OCI-LY1 (cell line): ENCODE measurements around the gene NRG2.

Experiments used
- CTCF ChIP-seq: fragments of 200-600 bp; sonication (generic), shearing (Covaris generic); IDR thresholded peaks from 2 replicates; pipeline ENCODE4 v1.5.1; 2017; ENCODE audit warnings: mild to moderate bottlenecking, antibody characterized with exemption, low read length, moderate library complexity, mixed read lengths
- EZH2 ChIP-seq: fragments of 200-600 bp; sonication (generic), shearing (Covaris generic); IDR thresholded peaks from 2 replicates; pipeline ENCODE4 v1.8.0; 2017; ENCODE audit warnings: borderline replicate concordance, mixed run types, mild to moderate bottlenecking, antibody characterized with exemption, low read length, moderate library complexity, mixed read lengths

- TF ChIP-seq CTCF, result no peak
- TF ChIP-seq EZH2, result no peak
These were observed 62.3 kb downstream of the NRG2 start for GRCh38 chr5:139980765-139981164.
